Effector memory CD4-positive, alpha-beta T cell (primary cell): ENCODE results near the gene C16orf82.
A peak's percentile ranks its signal among the peaks of the same experiment; 100 is the strongest.

Source experiments
- DNase-seq, 3 donors: peaks; one replicate each; pipeline ENCODE4 v3.0.0-alpha.2; 2020
- H3K27ac ChIP-seq: 2 replicates; pipeline ENCODE4 v1.7.0; 2013; ENCODE audit warnings: mild to moderate bottlenecking, low read length, moderate library complexity; ENCODE audit not compliant: insufficient read depth, poor library complexity, severe bottlenecking
- H3K27me3 ChIP-seq: replicated peaks from 2 replicates; pipeline ENCODE4 v1.7.0; 2013; ENCODE audit warnings: mild to moderate bottlenecking, low read length; ENCODE audit not compliant: insufficient read depth, control insufficient read depth, poor library complexity, severe bottlenecking
- H3K36me3 ChIP-seq: 2 replicates; pipeline ENCODE4 v1.7.0; 2013; ENCODE audit warnings: mild to moderate bottlenecking, low read length, moderate library complexity; ENCODE audit not compliant: control insufficient read depth, insufficient read depth
- H3K4me1 ChIP-seq: 2 replicates; pipeline ENCODE4 v1.7.0; 2013; ENCODE audit warnings: low read length, mild to moderate bottlenecking; ENCODE audit not compliant: control insufficient read depth, insufficient read depth, poor library complexity, severe bottlenecking
- H3K4me3 ChIP-seq: 2 replicates; pipeline ENCODE4 v1.7.0; 2013; ENCODE audit warnings: low read length, low read depth, mild to moderate bottlenecking; ENCODE audit not compliant: insufficient read depth, poor library complexity, severe bottlenecking
- H3K9me3 ChIP-seq: 2 replicates; pipeline ENCODE4 v1.7.0; 2013; ENCODE audit warnings: mild to moderate bottlenecking, low read length, moderate library complexity; ENCODE audit not compliant: control insufficient read depth

Gene C16orf82

DNA sequence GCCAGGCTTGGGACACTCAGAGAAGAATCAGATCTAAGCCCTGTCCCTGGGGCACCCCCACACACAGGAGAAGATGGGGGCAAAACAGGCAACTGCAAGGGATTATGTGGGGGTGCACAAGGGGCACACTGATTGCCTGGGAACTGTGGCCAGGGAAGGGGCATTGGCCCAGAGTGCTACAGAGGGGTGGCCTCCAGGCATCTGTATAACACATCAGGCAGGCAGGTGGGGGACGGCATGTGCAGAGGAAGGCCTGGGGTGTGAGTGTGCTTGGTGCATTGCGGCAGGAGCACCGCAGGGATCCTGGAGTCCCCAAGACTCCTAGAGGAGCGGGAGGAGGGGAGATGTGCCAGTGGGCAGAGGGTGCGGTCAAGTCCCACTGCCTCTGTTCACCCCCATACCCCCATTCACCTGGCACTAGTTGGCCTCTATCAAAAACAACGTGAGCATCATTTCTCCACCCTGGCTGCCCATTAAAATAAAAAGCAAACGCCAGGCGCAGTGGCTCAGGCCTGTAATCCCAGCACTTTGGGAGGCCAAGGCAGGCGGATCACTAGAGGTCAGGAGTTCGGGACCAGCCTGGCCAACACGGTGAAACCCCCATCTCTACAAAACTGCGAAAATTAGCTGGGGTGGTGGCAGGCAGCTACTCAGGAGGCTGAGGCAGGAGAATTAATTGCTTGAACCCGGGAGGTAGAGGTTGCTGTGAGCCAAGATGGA, 41.5 kb downstream of the C16orf82 start:
- no peak overlapping the region for H3K4me3 ChIP-seq
- H3K27ac ChIP-seq = no peak overlapping the region
- no peak for DNase-seq

DNA sequence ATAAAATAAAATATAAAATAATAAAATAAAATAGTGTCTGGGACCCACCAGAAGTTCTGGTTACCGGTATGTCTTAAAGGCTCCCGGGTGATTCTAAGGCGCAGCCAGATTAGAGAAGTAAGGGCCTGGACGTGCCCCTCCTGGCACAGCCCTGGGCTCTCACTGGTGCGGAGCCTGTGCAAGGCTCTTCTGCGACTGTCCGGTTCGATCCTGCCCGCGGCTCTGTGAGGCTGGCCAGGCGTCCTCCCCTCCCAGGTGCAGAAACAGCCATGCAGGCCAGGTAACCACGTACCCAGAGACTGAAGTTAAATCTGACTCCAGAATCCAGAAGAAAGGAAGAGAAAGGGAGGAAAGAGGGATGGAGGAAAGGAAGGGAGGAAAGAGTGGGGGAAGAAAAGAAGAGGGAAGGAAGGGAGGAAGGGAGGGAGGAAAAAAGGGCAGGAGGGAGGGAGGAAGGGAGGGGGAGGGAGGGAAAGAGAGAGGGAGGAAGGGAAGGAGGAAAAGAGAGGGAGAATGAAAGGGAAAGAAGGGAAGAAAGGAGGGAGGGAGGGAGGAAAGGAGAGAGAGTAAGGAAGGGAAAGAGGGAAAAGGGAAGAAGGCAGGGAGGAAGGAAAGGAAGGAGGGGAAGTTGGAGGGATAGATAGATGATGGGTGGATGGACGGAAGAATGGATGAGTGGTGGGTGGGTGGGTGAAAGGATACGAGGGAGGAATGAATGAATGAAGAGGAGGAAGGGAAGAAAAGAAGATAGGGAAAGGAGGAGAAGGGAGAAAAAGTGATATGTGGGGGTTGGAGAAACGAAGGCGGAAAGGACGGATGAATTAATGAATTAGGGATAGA, 42.3 kb downstream of the C16orf82 start:
- Histone ChIP-seq H3K4me3 (peak overlapping the region; percentile 28), H3K27me3 (no peaks in the 10 kb centered on the region), H3K27ac (no peak overlapping the region), H3K4me1 (peaks cover 9% of the 10 kb centered on the region), H3K9me3 (no peaks in the 10 kb centered on the region), H3K36me3 (no peaks in the 10 kb centered on the region)
- no peak for DNase-seq

More for the DNA sequence above, 41.5 kb downstream of the C16orf82 start:
- Histone ChIP-seq H3K27me3 (no peaks in the 10 kb centered on the region), H3K4me1 (peaks cover 9% of the 10 kb centered on the region), H3K9me3 (no peaks in the 10 kb centered on the region), H3K36me3 (no peaks in the 10 kb centered on the region)

DNA sequence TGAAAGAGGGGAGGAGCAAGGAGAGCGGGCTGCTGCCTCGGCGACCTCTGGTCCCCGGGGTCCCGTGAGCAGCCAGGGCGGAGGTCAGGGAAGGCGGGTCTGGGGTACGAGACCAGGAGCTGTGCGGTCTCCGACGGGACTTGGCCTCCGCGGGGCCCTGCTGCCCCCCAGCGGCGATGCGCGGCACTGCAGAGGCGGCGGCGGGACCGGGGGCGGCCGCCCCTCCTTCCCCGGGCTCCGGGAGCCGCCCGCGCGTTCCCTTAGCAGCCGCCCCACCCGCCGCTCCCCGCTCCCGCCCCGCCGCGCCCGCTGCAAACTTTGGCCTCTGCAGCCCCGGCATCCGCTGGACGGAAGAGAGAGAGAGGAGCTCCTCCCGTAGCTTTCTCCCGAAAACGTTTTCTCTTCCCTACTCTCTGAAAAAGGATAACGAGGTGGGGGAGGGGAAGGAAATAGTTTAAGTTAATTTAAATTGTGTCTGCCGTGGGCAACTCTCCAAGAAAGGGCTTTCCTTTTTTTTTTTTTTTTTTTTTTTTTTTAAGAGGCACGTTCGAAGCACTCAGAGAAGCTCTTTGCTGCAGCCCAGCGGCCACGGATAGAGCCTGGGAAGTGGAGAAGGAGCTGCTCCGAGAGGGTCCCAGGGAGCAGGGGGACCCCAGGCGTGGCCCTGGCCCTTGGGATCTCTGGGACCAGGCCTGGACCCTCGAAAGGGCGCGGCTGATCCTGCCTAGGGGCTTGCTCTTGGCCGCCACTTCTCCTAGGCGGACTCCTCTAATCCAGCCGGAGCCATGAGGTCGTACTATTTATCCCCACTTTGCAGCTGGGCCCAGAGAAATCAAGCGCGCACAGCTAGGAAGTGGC, 43.2 kb downstream of the C16orf82 start:
- DNase-seq = peak; percentile 40 to 54 (median 50)
- H3K9me3 ChIP-seq = no peaks in the 10 kb centered on the region
- H3K4me1 ChIP-seq = peaks cover 9% of the 10 kb centered on the region
- H3K36me3 ChIP-seq = no peaks in the 10 kb centered on the region
- no peaks in the 10 kb centered on the region for H3K27me3 ChIP-seq
- peak overlapping the region; percentile 28 for H3K4me3 ChIP-seq
- H3K27ac ChIP-seq = no peak overlapping the region

DNA sequence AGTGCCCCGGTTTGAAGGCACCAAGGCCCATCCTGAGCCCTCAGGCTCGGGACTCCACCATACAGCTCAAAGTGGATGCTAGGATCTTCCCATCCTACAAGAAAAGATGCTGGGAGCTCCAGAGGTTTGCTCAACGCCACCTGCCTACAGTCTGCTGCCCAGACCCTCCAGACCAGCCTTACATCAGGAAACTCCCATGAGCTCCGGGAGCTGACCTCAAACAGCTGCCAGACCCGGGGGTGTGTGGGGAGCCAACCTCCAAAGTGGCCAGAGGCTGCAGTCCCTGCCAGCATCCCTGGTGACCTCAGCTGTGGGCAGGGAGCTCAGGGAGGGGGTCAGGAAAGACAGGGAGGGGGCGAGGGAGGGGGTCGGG, 43.8 kb downstream of the C16orf82 start:
- H3K27ac ChIP-seq = no peak overlapping the region
- H3K9me3 ChIP-seq = no peaks in the 10 kb centered on the region
- H3K4me1 ChIP-seq = peaks cover 9% of the 10 kb centered on the region
- H3K27me3 ChIP-seq = no peaks in the 10 kb centered on the region
- no peak overlapping the region for H3K4me3 ChIP-seq
- H3K36me3 ChIP-seq = no peaks in the 10 kb centered on the region
- DNase-seq = no peak

DNA sequence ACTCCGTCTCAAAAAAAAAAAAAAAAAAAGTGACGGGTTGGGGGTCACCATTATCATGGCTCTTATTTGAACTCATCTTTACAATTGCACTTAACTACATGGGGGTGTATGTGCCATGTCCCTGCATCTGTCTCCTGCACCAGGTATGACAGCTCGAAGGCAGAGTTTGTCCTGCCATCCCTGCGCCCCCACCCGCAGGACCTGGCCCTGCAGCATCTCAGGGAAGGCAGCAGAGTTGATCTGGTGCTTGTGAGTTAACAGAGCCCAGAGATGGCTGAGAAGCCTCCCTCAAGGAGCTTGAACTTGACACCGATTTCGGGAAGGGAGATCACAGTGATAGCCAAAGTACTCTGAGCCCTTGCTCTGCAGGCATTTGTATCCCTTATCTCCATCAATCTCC, 44.8 kb downstream of the C16orf82 start:
- no peak overlapping the region for H3K4me3 ChIP-seq
- H3K27ac ChIP-seq = no peak overlapping the region
- H3K4me1 ChIP-seq = peaks cover 9% of the 10 kb centered on the region
- no peak for DNase-seq
- no peaks in the 10 kb centered on the region for H3K9me3 ChIP-seq
- H3K36me3 ChIP-seq = no peaks in the 10 kb centered on the region
- H3K27me3 ChIP-seq = no peaks in the 10 kb centered on the region

DNA sequence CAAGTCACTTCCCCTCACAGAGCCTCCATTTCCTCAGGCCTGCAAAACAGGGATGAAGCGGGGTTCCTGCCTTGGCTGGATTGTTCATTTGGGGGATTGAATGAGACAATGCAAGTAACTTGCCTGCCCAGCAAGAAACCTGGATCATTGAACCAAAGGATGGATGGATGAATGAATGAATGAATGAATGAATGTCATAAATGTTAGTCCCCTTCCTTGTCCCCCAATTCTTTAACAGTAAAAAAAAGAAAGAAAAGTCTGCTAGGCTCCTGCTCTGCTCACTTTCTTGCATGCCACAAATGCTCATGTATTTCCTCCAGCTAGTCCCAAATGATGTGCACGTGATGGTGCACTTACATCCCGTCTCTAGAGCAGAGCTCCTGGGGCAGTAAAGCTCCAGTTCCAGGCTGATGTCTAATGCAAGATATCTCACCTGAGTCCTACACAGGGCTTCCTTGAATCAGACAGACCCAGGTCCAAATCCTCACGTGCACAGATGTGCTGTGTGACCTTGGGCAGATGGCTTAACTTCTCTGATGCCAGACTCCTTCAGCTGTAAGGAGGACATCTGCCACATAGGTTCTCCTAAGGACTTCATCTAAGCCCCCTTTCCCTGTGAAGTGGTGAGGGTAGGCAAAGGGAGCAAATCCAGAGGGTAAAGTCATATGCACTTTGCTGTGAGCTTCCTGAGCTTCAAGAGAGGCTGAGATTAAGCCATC, 45.5 kb downstream of the C16orf82 start:
- no peaks in the 10 kb centered on the region for H3K27me3 ChIP-seq
- DNase-seq = no peak
- no peaks in the 10 kb centered on the region for H3K36me3 ChIP-seq
- H3K4me1 ChIP-seq = peaks cover 9% of the 10 kb centered on the region
- H3K27ac ChIP-seq = no peak overlapping the region
- no peak overlapping the region for H3K4me3 ChIP-seq
- H3K9me3 ChIP-seq = no peaks in the 10 kb centered on the region

DNA sequence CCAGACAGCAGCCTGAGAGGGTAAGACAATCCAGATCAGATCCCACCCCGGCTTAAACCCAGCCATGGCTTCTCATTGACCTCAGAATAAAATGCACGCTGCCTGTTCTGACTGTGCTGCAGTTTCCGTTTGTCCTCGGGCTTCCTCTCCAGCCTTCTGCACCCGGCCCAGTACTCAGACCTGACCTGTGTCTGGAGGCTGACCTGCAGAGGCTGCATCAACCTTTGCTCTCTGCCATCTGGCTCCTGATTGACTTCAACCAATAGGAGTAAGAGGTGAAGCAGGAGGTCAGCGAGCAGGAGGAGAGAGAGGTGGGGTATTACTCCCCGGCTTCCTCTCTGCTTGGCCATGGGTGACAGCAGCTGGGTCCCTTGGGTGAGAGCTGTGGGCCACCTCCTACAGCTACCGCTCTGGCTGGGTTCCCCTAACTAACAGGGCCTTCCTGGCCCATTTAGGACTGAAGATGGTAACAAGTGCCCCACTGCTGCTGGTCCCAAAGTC, 46.7 kb downstream of the C16orf82 start:
- DNase-seq = no peak
- no peaks in the 10 kb centered on the region for H3K9me3 ChIP-seq
- H3K27me3 ChIP-seq = no peaks in the 10 kb centered on the region
- peaks cover 9% of the 10 kb centered on the region for H3K4me1 ChIP-seq
- H3K27ac ChIP-seq = no peak overlapping the region
- H3K4me3 ChIP-seq = no peak overlapping the region
- no peaks in the 10 kb centered on the region for H3K36me3 ChIP-seq

DNA sequence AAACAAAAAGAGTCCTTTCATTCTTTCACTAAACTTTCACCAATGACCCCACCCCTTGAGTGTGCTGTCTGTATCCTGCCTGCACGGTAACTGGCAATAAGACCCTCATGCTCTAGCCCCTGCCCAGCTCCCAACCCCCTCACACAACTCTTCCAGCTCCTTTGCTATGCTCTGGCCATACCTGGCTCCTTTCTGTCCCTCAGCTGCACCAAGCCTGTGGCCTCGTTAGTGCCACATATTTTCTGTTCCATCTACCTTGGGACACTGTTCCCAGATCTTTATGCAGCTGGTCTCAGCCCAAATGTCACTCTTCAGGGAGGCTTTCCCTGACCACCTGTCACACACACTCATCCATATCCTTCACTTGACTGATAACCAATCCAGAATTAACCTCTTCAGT, 47.3 kb downstream of the C16orf82 start:
- Histone ChIP-seq H3K9me3 (no peaks in the 10 kb centered on the region), H3K4me3 (no peak overlapping the region), H3K4me1 (peaks cover 6% of the 10 kb centered on the region), H3K36me3 (no peaks in the 10 kb centered on the region), H3K27me3 (no peaks in the 10 kb centered on the region), H3K27ac (no peak overlapping the region)
- DNase-seq = no peak

DNA sequence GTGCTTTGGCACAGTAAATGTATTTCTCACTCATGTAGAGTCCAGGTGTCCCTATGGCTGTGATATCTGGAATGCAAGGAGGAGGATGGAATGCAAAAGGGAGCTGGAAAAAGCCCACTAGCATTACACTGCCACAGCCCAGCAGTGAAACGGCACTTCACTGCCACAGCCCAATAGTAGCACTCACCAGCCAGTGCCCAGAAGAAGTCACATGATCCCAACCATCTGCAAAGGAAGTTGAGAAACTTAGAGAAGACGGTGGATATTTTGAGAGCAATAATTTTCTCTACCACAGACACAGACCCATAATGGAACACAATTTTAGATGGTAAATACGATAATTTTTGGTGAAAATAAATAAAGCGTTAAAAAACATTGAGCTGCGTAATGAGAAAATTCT, 51.8 kb downstream of the C16orf82 start:
- H3K9me3 ChIP-seq = no peaks in the 10 kb centered on the region
- no peak overlapping the region for H3K27ac ChIP-seq
- H3K4me3 ChIP-seq = no peak overlapping the region
- H3K36me3 ChIP-seq = no peaks in the 10 kb centered on the region
- no peak for DNase-seq
- H3K27me3 ChIP-seq = no peaks in the 10 kb centered on the region
- H3K4me1 ChIP-seq = no peaks in the 10 kb centered on the region
